ENCODE measurements around the gene FGD3. TPM values are rescaled to one million over a fixed set of nuclear protein-coding genes. Genes with fewer than 3 reads are reported as not detected.

The FGD3 gene
- total RNA-seq, 1 experiment from 2014 or later, result 1.8 TPM

- no peak overlapping the region for H3K9ac ChIP-seq (ENCODE audit: extremely low read depth, insufficient read length, low read length)
- TF ChIP-seq CTCF (conservative IDR thresholded peaks at IDR 0.05), result no peak
- no peaks in the 10 kb centered on the region for H3K9me3 ChIP-seq (ENCODE audit: control insufficient read depth, low read depth, low read length)
- no peak overlapping the region for H3T11ph ChIP-seq (ENCODE audit: low read length)
- H3K27me3 ChIP-seq (ENCODE audit: insufficient read depth, low read length), result no peaks in the 10 kb centered on the region
- H4K8ac ChIP-seq (replicated peaks; ENCODE audit: insufficient read length, low read depth, low read length), result no peak overlapping the region
- H3K4me2 ChIP-seq (ENCODE audit: insufficient read depth, insufficient read length, low read length), result no peak overlapping the region
- H3K79me1 ChIP-seq (ENCODE audit: insufficient read depth, low read depth, low read length, poor library complexity, severe bottlenecking), result no peaks in the 10 kb centered on the region
- H3K79me2 ChIP-seq (ENCODE audit: insufficient read depth, low read length), result no peaks in the 10 kb centered on the region
- H3K18ac ChIP-seq (ENCODE audit: insufficient read length, low read depth, low read length), result no peak overlapping the region
- H3K14ac ChIP-seq (ENCODE audit: insufficient read depth, low read length), result no peak overlapping the region; the same call in 1 of the 2 replicates
- no peaks in the 10 kb centered on the region for H4K20me1 ChIP-seq (ENCODE audit: control insufficient read depth, insufficient read depth, insufficient read length)
- no peak overlapping the region for H4K5ac ChIP-seq (ENCODE audit: insufficient read length, low read depth, low read length)
- Mint-ChIP-seq H3K27ac (peak overlapping the region in 2 of 3 experiments; percentile 17 to 55; a peak in 2 of 7 replicates), H3K36me3 (ENCODE audit: insufficient read depth in 1 of 3, low read depth in 3 of 3) (peaks cover 5 to 10% (median 6%) of the 10 kb centered on the region in 3 experiments; a peak in 5 of 7 replicates), H3K4me1 (peaks cover 14 to 20% of the 10 kb centered on the region in 2 experiments), H3K27me3 (ENCODE audit: low read depth) (peaks cover 2% of the 10 kb centered on the region), H3K9me3 (peaks cover 10 to 12% of the 10 kb centered on the region in 2 experiments; a peak in 4 of 5 replicates), H3K4me3 (no peak overlapping the region; a peak in 1 of 5 replicates)
- no peak for DNase-seq
- H4K91ac ChIP-seq (ENCODE audit: insufficient read length, low read depth, low read length), result no peak overlapping the region
- H2BK20ac ChIP-seq (ENCODE audit: low read depth, low read length, poor library complexity, severe bottlenecking), result no peak overlapping the region
- H2BK12ac ChIP-seq (ENCODE audit: insufficient read length, low read depth, low read length), result no peak overlapping the region
- H2BK120ac ChIP-seq (ENCODE audit: low read depth, low read length, poor library complexity, severe bottlenecking), result no peak overlapping the region
- H2BK5ac ChIP-seq (ENCODE audit: insufficient read length, low read length), result no peak overlapping the region
- H3K56ac ChIP-seq (ENCODE audit: insufficient read length, low read depth, low read length), result no peak overlapping the region
- no peak overlapping the region for H2BK15ac ChIP-seq (ENCODE audit: low read depth, low read length)
- no peak overlapping the region for H3K4ac ChIP-seq (ENCODE audit: low read depth, low read length)
- H3K23me2 ChIP-seq (ENCODE audit: insufficient read length, low read depth, low read length, poor library complexity, severe bottlenecking), result no peaks in the 10 kb centered on the region
- no CpG with 5 or more reads among the region's 16 CpGs for WGBS (ENCODE audit: extremely low coverage, insufficient read length, low lambda C conversion rate)
- H2AFZ ChIP-seq (ENCODE audit: low read length), result no peak overlapping the region
- H3K23ac ChIP-seq (ENCODE audit: insufficient read length, low read depth, low read length), result no peak overlapping the region
- H2AK5ac ChIP-seq (ENCODE audit: insufficient read length, low read length), result no peak overlapping the region
- peaks cover under 1% of the 10 kb centered on the region for H3K4me1 ChIP-seq (ENCODE audit: insufficient read depth, low read length)
- H3K27ac ChIP-seq (ENCODE audit: insufficient read length, low read depth, low read length), result no peak overlapping the region
Observed at GRCh38 chr9:92963831-92964606, 16.7 kb downstream of the FGD3 start.
